HG03039 (cell line): Measurements from ENCODE around the gene PDLIM5.
"Not testable (repeated sequence)": the region's sequence is repeated elsewhere in the genome, so short reads cannot be mapped to it uniquely, and the experiment has no call there.

Source experiments
- ATAC-seq: cut with Tn5 transposase; IDR thresholded peaks from one replicate; pipeline ENCODE4 v1.9.1; 2021; ENCODE audit warnings: mild to moderate bottlenecking, moderate library complexity; ENCODE audit not compliant: unreplicated experiment

Gene PDLIM5, protein sequence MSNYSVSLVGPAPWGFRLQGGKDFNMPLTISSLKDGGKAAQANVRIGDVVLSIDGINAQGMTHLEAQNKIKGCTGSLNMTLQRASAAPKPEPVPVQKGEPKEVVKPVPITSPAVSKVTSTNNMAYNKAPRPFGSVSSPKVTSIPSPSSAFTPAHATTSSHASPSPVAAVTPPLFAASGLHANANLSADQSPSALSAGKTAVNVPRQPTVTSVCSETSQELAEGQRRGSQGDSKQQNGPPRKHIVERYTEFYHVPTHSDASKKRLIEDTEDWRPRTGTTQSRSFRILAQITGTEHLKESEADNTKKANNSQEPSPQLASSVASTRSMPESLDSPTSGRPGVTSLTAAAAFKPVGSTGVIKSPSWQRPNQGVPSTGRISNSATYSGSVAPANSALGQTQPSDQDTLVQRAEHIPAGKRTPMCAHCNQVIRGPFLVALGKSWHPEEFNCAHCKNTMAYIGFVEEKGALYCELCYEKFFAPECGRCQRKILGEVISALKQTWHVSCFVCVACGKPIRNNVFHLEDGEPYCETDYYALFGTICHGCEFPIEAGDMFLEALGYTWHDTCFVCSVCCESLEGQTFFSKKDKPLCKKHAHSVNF

DNA sequence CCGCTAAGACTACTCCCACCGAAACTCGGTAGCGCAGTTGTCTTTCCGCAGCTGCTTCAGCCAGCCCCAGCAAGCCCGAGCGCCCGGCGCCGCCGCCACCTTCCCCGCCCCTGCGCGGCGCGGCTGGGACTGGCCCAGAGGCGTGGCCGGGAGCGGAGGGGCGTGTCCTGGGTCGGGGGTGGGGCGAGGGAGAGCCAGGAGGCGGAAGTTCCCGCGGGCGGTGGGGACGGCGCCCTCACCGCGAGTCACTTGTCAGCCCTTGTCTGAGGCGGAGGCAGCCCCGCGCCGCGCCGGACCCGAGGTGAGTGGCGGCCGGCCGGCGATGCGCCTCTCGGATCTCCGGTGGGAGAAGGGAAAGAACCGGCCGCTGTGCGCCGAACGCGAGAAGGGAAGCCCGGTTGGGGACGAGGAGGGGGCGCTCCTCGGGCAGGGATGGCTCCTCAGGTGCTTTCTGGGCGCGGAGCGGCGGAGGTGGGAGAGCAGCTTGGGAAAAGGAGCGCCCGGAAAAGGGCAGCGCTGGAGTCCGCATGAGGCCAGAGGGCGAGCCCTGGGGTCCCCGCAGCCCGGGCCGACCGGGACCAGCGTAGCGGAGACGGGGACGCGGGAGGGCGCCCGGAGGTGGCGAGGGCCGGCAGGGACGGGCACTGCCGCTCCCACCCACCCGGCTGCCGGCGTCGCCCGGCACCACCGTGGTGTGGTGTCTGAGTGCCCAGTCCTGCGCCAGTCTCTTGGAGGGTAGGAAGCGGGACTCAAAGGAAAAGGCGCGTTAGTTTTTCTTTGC lies at the start of gene PDLIM5:
Gene PDLIM5 (plus strand): TSS at position 248 of the 781 bp plus-strand sequence. CDS start 3,347 bp downstream, outside the sequence.
- ATAC-seq, result peak; percentile 96

DNA sequence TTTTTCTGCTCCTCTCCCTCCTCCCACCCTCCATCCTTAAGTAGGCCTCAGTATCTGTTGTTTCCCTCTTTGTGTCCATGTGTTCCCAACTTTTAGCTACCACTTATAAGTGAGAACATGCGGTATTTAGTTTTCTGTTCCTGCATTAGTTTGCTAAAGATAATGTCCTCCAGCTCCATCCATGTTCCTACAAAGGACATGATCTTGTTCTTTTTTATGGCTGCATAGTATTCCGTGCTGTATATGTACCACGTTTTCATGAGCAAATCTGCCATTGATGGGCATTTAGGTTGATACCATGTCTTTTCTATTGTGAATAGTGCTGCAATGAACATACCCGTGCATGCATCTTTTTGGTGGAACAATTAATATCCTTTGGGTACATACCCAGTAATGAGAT lies 49.3 kb upstream of the PDLIM5 start:
- ATAC-seq, result not testable (repeated sequence)

DNA sequence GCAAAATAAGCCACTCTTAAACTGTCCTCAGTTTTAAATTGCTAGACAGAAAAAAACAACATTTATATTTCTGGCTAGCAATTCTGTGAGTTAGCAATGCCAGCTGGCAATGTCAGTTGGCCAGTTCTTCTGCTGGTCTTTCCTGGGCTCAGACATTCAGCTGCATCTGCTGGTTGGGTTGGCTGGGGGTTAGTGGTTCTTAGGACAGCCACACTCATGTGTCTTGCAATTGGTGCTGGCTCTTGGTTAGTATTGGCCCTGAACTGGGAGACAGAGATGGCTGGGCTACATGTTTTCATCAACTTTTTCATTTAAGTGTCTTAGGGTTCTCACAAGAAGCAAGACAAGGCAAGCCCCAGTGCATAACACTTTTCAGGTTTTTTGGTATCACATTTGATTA lies 48.0 kb upstream of the PDLIM5 start:
- no peak for ATAC-seq

DNA sequence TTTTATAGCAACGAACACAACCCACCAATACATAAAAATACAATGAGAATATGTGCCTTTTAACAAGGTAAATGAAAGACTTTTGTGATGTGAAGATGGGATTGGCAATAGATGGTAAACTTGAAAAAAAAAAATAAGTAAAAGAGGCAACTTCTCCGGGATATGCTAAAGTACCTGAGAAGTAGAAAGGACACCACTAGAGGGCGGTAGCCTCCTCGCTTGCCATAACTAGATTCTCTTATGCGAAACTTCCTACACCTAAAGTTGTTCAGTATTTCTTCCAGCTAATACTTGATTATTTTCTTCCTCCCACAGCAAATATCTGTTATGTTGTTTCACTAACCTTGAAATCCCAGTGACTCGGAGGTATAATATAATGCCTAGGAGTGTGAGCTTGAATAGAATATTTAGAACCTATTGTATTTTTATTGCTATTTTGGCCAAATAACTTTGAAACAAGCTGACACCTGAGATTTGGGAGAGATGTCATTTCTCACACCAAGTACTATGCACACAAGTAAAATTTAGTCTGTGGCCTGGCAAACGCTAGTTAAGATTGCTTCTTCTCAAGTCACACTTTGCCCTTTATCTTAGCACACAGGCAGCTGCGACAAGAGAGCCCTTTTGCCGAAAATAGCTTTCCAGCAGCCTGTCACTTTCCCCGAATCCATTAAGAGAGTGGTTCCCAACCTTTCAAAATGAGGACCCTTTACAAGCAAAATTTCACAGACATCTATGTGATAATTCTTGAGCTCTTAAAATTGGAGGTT lies 44.9 kb upstream of the PDLIM5 start:
- ATAC-seq, result peak; percentile 76

DNA sequence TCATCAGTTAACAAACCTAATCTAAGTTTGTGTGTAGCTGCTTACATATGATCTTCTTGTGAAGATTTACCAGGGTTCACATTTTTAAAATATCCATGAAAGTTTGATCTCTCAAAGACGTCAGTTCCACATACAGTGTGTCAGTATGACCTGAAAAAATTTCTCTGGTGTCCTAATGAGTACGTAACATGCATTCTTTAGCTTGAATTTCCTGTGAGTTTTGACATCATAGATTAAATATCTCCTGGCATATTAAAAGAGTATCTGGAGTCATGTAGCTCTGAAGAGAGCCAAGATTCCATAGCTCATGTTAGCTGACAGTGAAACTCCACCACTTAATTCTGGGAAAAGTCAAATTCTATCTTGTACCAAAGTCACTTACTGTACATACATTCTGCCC lies 43.9 kb upstream of the PDLIM5 start:
- no peak for ATAC-seq

DNA sequence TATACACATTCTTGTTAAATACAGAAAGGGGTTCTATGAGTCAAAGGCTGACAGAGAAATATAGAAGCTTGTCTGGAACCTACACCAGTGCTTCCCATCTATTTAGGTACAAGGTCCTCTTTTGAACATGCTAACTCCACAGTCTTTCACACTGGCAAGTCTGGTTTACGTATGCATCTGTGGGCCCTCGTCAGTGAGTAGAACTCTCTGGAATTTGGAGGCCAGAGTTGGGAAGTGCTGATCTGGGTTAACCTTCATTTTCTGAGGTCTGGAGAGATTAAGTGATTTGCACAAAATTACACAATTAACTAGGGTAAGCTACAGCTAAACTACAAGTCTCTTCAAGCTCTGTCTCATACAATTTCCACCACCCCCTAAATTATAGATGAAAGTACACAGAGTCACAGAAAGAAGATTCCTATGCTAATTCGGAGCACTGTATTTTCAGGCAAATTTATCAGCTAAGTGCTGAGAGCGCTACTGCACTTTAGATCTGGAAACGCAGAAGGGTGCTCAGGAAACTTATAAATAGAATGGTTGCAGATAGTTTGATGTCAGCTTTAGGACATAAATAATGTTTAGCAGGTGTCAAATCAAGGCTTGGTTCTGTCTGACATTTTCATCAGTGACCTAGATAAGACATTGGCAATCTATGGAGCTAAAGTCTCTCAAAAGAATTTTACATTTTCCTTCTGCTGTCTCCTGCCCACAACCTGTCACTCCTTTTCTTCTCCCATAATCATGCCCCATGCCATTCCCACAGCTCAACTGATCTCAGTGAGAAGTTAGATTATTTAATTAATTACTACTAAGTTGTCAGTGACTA lies 43.0 kb upstream of the PDLIM5 start:
- no peak for ATAC-seq

DNA sequence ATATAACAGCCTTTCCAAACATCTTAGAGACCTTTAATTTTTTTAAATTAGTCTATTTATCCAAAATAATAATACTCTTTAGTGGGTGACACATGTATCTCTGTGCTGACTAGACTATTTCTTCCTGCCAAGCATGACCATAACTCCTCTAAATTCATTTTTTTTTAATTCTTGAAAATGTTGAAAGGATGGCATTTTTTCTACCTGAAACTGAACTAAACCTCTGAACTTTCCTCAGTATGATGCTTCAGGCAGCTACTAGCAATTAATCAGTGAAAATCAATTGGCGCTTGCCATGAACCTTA lies 42.4 kb upstream of the PDLIM5 start:
- no peak for ATAC-seq

DNA sequence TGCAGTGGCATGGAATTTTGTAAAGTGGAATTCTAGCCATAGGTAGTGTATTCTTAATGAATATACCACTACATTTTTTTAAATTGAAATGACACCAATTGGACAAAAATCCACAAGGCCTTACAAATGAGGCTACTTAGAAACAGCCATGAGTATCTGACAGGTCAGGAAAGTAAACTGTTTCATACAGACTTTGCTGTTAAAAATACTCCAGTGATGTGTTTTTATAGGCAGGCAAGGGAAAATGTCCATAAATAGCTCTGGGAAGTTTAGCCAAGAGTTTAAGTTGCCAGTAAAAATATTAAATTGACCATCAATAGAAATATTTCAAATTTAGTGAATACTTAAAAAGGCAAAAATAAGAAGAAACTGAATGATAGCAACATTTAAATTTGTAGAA lies 41.8 kb upstream of the PDLIM5 start:
- ATAC-seq, result no peak

DNA sequence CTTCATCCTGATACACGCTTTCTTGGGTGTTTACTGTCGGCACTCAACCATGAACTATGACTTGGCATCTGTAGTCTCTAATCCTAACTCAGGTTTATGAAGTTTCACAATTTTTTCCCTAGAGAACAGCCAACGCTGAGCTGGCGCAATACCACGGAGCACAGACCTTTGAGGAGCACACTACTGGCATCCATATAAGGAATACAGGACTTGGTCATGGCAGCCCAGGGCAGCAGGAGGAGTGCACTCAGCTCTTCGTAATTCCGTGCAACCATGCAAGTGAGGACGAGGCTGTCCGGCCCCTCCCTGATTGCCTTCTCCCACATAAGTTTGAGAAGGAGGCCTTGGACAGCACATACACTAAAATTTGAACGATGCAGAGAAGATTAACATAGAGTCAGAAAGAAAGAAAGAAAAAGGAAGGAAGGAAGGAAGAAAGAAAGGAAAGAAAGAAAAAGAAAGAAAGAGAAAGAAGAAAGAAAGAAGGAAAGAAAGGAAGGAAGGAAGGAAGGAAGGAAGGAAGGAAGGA lies 41.0 kb upstream of the PDLIM5 start:
- ATAC-seq, result no peak

DNA sequence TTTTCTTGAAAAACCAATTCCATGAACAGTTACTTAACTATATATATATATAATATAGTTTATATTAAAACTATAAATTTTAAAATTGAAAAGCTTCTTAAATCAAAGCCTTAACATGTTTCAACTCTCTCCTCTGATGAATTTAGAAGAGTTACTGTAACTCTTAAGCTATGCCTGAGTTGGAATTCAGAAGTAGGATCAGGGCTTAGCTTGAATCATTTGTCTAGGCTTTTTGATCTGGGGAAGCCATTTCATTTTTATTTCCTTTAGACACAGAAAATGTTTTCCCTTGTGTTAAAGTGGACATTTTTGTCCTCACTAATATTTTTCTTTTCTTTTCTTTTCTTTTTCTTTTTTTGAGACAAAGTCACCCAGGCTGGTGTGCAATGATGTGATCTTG lies 40.4 kb upstream of the PDLIM5 start:
- no peak for ATAC-seq

DNA sequence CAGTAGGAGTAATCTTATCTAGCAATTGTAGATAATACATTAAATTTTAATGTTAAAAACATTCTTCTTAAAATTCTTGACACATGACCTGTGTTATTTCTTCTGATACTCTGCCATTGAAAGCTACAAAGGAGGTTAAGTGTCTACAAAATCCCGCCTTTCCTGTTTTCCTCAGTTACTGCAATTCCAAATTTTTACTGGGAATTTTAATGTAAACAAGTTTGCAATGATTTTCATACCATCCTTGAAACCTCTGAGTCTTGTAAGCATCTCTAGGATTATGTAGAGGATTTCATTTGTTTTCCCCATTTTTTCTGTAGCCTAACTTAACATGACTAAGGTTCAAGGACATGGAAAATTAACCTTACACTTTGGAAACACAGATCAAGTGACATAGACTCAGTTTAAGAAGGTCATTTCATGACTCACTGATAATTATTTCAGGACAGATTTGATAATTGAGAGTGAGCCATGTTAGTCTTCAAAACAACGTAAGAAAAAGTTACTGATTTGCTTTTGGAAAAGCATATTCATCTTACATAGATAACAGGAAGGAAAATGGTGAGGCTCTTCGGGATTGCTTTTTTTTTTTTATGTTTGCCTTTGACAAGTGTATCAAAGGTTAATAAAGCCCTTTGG lies 39.6 kb upstream of the PDLIM5 start:
- ATAC-seq, result no peak

DNA sequence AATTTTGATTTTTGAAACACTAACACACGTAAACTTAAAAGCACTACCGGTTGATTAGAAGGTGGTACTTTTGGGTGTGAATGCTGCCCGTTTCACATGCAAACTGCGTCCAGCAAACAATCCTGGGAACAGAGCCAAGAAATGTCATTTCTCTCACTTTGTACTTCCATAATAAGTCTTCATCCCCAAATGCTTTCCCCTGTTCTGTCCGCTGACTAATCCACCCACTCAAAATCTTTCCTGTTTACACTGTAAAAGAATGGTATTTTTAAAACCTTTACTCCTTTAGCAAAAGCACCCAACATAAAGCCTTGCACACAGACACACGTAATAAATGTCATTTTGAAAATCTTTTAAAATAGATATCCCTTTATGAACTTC lies 39.1 kb upstream of the PDLIM5 start:
- no peak for ATAC-seq

DNA sequence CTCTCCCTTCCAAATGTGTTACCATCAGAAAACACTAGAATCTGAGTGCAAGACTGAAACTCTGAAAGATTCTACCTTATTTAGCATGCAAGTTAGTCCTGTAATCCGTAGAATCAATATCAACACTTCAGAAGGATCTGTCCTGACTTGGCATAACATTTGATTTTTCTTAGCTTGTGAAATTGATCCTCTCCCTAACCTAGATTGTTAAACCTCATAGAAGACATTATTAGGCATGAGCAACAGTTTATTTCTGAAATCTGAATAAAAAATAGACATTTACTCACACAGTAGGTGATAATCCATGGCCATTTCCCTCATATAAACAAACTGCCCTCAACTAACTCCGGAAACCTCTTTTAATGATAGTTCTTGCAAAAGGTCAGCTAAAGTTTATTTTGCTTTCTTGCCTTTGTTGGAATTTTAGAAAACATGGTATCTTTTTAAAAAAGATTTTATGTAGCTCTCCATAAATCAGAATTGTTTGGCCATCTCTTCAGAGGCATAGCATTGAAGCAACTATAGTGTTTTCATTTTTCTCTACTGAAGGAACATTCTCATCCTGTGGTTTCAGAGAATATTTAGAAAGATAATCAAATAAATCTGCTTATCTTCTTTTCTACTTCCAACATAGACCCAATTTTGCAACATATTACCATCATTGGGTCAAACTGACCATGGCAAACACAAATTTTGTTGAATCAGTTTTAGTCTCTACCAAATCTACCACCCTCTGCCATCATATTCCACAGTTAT lies 38.5 kb upstream of the PDLIM5 start:
- ATAC-seq, result no peak

DNA sequence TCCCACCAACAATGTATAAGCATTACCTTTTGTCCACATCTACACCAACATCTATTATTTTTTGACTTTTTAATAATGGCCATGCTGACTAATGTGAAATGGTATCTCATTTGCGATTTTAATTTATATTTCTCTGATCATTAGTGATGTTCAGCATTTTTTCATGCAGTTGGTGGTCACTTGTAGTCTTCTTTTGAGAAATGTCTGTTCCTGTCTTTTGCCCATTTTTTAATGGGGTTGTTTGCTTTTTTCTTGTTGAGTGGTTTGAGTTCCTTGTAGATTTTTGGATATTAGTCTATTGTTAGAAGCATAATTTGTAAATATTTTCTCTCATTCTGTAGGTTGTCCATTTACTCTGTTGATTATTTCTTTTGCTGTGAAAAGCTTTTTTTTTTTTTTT lies 36.8 kb upstream of the PDLIM5 start:
- no peak for ATAC-seq

DNA sequence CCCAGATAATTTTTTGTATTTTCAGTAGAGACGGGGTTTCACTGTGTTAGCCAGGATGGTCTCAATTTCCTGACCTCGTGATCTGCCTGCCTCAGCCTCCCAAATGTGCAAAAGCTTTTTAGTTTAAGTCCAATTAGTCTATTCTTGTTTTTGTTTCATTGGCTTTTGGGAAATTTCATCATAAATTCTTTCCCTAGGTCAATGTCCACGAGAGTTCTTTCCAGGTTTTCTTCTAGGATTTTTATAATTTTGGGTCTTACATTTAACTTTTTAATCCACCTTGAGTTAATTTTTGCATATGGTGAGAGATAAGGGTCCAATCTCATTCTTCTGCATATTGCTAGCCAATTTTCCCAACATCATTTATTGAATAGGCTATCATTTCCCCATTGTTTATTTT lies 36.3 kb upstream of the PDLIM5 start:
- no peak for ATAC-seq

DNA sequence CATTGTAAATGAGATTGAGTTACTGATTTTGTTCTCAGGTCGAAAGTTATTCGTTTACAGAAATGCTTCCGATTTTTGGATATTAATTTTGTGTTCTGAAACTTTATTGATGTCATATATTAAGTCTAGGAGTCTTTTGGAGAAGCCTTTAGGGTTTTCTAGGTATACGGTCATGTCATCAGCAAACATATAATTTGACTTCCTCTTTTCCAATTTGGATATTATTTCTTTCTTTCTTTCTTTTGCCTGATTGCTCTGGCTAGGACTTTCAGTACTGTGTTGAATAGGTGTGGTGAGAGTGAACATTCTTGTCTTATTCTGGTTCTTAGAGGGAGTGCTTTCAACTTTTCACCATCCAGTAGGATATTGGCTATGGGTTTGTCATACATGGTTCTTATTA lies 35.4 kb upstream of the PDLIM5 start:
- ATAC-seq, result no peak

DNA sequence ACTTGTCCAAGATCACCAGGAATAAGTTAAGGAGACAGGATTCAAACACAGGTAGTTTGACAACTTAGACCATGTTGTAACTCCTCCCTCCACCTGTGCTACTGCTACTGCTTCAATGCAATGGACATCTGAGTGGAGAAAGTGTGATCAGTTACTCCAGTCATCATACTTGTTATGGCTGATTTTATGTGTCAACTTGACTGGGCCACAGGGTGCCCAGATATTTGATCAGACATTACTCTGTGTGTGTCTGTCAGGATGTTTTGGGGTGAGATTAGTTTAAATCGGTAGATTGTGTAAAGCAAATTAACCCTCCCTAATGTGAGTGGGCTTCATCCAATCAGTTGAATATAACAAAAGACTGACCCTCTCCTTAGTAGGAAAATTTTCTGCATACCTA lies 34.8 kb upstream of the PDLIM5 start:
- ATAC-seq, result no peak

DNA sequence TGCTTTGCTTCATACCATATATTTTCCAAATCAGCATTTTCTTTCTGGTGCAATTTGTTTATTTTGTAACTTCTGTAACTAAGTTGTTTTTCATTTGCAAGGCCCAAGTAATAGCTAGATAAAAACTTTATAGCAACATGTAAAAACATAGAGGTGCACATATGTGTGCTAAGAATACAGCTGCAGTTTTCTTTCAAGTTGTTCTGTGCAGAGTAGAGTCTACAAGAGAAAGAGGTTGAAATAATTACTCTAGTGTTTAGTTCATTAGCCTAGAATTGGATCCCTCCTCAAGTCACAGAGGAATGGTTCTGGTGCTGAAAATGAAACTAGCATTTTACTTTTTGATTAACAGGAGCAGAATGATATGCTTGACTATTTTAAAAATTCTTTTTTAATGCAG lies 32.2 kb upstream of the PDLIM5 start:
- ATAC-seq, result no peak

DNA sequence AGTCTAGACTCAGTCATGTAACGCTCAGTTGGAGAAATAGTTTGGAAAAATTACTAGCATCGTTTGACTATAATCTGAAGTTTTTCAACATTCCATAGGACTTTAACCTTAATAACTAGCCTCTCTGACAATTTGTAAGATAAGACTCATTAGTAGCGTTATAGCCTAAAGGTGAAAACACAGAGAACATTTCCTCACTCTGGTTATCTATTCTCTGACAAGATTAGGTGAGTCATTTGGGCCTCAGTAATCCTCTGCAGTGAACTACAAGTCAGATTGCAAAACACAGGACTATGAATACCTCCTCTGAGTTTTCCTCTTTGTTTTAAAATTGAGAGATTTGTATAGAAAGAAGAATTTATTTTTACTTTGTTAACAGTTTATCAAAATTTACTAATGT lies 31.8 kb upstream of the PDLIM5 start:
- ATAC-seq, result no peak
